PC-9 (cell line): ENCODE results near the gene ESR1.

Experiments used
- EZH2 ChIP-seq: fragments of 200-600 bp; sonication (generic); IDR thresholded peaks from 2 replicates; pipeline ENCODE4 v1.8.0; 2017; ENCODE audit warnings: antibody characterized with exemption, low read depth
- TF ChIP-seq, protein P1 (sequence below): fragments of 200-600 bp; sonication (generic); conservative IDR thresholded peaks from 2 replicates; pipeline ENCODE4 v1.6.1; 2017; ENCODE audit warnings: mixed run types, antibody characterized with exemption, mild to moderate bottlenecking, moderate library complexity

- TF ChIP-seq, protein P1, sequence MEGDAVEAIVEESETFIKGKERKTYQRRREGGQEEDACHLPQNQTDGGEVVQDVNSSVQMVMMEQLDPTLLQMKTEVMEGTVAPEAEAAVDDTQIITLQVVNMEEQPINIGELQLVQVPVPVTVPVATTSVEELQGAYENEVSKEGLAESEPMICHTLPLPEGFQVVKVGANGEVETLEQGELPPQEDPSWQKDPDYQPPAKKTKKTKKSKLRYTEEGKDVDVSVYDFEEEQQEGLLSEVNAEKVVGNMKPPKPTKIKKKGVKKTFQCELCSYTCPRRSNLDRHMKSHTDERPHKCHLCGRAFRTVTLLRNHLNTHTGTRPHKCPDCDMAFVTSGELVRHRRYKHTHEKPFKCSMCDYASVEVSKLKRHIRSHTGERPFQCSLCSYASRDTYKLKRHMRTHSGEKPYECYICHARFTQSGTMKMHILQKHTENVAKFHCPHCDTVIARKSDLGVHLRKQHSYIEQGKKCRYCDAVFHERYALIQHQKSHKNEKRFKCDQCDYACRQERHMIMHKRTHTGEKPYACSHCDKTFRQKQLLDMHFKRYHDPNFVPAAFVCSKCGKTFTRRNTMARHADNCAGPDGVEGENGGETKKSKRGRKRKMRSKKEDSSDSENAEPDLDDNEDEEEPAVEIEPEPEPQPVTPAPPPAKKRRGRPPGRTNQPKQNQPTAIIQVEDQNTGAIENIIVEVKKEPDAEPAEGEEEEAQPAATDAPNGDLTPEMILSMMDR: no peak
- no peak for TF ChIP-seq EZH2
Measured at GRCh38 chr6:152098683-152099082, 291.2 kb downstream of the ESR1 start.
